Cardiac muscle cell (in vitro differentiated cells and primary cell): ENCODE data around the gene RARG. TPM values are rescaled to one million over a fixed set of nuclear protein-coding genes. Genes with fewer than 3 reads are reported as not detected.

Source experiments
- DNase-seq, 2 donors: peaks; one replicate each; pipeline versions ENCODE4 v3.0.0 to v3.0.0-alpha.2; 2010 to 2017; ENCODE audit warnings: low read depth in 1 of 2, low spot score in 1 of 2
- H3K27ac ChIP-seq: fragments of 200-600 bp; sonication (generic); 2 replicates; pipeline ENCODE4 v1.5.1; 2016
- H3K27me3 ChIP-seq: fragments of 200-600 bp; sonication (generic); 2 replicates; pipeline ENCODE4 v1.6.0; 2016; ENCODE audit warnings: control low read depth
- H3K36me3 ChIP-seq: fragments of 200-600 bp; sonication (generic); 2 replicates; pipeline ENCODE4 v1.5.1; 2016; ENCODE audit warnings: control low read depth
- H3K4me1 ChIP-seq: fragments of 200-600 bp; sonication (generic); 2 replicates; pipeline ENCODE4 v1.8.1; 2017; ENCODE audit warnings: low read depth, mild to moderate bottlenecking, mixed run types
- H3K4me3 ChIP-seq: fragments of 200-600 bp; sonication (generic); 2 replicates; pipeline ENCODE4 v1.5.1; 2016; ENCODE audit warnings: mild to moderate bottlenecking
- H3K9me3 ChIP-seq: fragments of 200-600 bp; sonication (generic); 2 replicates; pipeline ENCODE4 v1.5.1; 2017; ENCODE audit warnings: low read depth, mild to moderate bottlenecking, control low read depth
- polyA plus RNA-seq: library from polyadenylated mRNA; unstranded; fragments of >200 nt; fragmentation: Nextera tagmentation; extraction: Ambion mirVana; gene quantifications from 2 replicates; pipeline ENCODE4 v1.2.1, GENCODE V29; 2016
- total RNA-seq: library from RNA; depleted of rRNA; stranded (reverse); fragments of >200 nt; gene quantifications from 2 replicates; pipeline ENCODE4 v1.2.3, GENCODE V29; 2016
- TF ChIP-seq, protein P1 (sequence below): IDR thresholded peaks from 2 replicates; pipeline ENCODE4 v1.5.1; 2012; ENCODE audit warnings: low read depth, mild to moderate bottlenecking, low read length

Gene RARG
- total and polyA plus RNA-seq, 2 experiments from 2014 or later: 13.0 to 30.4 TPM

DNA sequence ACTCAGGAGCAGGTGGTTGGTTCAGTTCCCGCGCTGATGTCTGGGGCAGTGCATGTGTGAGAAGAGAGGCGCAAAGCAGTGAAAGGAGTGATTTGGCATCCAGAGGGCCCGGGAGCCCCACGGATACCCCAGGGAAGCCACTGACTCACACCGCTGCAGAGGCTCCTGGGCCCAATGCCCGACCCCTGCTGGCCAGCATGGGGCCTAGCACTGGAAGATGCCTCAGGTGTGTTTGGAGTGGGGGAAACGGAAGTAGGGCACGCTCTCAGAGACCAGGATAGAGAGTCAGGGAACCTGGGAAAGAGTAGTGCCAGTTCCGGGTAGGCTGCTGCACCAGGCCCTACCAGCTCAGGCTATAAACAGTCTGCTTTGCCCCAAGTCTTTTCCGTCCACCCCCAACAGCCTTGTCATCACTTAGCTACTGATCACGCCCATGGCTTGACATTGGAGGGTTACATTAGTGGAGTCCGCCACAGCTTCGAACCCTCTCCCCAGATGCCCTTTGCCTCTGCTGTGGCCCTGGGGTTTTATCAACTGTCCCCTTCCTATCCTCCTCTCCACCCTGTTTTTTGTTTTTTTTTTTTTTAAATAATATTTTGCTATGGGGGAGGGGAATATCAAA, 41.8 kb downstream of the RARG start:
- H3K36me3 ChIP-seq: peaks cover 26% of the 10 kb centered on the region
- TF ChIP-seq, protein P1, sequence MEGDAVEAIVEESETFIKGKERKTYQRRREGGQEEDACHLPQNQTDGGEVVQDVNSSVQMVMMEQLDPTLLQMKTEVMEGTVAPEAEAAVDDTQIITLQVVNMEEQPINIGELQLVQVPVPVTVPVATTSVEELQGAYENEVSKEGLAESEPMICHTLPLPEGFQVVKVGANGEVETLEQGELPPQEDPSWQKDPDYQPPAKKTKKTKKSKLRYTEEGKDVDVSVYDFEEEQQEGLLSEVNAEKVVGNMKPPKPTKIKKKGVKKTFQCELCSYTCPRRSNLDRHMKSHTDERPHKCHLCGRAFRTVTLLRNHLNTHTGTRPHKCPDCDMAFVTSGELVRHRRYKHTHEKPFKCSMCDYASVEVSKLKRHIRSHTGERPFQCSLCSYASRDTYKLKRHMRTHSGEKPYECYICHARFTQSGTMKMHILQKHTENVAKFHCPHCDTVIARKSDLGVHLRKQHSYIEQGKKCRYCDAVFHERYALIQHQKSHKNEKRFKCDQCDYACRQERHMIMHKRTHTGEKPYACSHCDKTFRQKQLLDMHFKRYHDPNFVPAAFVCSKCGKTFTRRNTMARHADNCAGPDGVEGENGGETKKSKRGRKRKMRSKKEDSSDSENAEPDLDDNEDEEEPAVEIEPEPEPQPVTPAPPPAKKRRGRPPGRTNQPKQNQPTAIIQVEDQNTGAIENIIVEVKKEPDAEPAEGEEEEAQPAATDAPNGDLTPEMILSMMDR: peak; percentile 93
- no peaks in the 10 kb centered on the region for H3K9me3 ChIP-seq
- no peaks in the 10 kb centered on the region for H3K27me3 ChIP-seq
- H3K4me3 ChIP-seq: no peak overlapping the region
- no peaks in the 10 kb centered on the region for H3K4me1 ChIP-seq
- H3K27ac ChIP-seq: no peak overlapping the region
- DNase-seq: peak; percentile 53 to 76

DNA sequence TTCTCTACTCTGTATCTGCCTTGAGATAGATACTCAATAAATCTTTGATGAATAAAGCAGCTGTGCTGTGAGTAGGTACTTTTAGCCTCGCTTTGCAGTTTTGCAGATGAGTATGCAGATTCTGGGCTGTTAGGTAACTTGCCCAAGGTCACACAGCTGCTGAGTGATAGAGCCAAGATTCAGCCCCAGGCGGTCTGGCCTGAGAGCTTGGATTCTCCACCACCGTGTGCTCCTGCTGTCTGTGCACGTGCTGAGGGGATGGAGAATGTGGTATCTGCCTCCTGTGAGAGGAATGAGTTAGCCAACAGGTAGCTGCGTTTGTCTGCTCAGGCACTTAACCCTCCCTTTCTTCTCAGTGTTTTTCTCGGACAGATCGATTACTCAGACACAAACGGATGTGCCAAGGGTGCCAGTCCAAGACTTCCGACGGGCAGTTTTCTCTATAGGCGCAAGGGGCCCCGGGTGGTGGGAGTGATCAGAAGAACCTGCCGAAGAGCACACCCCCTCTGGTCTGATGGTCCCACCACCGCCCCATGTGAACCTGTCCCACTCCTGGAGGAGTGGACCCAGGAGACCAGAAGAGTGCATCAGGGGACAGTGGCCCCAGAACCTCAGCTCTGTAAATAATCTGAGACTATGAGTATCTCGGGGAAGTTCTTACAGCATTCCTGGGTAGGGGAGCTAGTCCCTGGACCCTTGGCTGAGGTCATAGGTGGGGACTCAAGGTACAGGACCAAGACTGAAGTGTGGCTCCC, 44.7 kb downstream of the RARG start:
- Histone ChIP-seq H3K36me3 (peaks cover 50% of the 10 kb centered on the region), H3K4me3 (no peak overlapping the region), H3K4me1 (peaks cover 6% of the 10 kb centered on the region), H3K27me3 (no peaks in the 10 kb centered on the region), H3K9me3 (no peaks in the 10 kb centered on the region), H3K27ac (no peak overlapping the region)
- no peak for DNase-seq
- TF ChIP-seq, protein P1: no peak

DNA sequence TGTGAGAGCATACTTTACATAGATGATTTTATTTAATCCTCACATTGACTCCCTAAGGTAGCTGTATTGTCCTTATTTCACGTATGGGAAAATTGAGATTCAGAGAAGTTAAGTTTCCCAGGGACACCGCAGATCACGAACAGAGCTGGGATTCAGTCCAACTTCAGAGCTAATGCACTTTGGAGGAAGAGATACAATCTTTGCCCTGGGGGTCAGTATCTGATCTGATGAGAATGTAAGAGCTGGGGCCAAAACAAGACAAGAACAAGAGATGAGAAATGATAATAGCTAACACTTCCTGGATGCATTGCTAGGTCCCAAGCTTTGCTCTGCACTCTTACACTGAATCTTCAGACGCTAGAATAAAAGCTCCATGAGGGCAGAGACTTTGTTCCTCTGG, 45.3 kb downstream of the RARG start:
- H3K9me3 ChIP-seq: no peaks in the 10 kb centered on the region
- peaks cover 12% of the 10 kb centered on the region for H3K4me1 ChIP-seq
- no peaks in the 10 kb centered on the region for H3K27me3 ChIP-seq
- no peak overlapping the region for H3K27ac ChIP-seq
- no peak for DNase-seq
- TF ChIP-seq, protein P1: no peak
- H3K36me3 ChIP-seq: peaks cover 56% of the 10 kb centered on the region
- H3K4me3 ChIP-seq: no peak overlapping the region

DNA sequence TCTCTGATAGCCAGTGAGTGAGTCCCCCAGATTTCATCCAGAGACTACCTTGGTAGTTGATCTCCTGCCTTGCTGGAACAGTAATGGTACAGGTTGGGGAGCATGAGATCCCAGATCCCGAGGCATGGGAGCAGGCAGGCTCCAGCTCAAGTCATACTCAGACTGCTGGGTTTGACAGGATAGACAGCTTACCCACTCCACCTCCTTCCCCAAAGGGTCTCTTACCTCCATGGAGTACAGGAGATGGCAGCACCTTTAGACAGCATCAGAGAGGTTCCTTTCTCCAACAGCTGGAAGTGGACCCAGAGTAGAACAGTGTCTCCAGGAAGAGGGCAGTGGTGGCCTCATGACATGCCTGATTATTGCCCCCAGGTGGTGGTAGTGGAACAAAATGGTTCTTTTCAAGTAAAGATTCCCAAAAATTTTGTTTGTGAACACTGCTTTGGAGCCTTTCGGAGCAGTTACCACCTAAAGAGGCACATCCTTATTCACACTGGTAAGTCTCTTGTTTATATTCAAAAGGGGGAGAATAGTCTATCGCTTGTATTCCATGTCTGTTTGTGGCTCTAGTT, 46.3 kb downstream of the RARG start:
- Histone ChIP-seq H3K4me3 (no peak overlapping the region), H3K9me3 (no peaks in the 10 kb centered on the region), H3K4me1 (peaks cover 16% of the 10 kb centered on the region), H3K27ac (no peak overlapping the region), H3K27me3 (no peaks in the 10 kb centered on the region), H3K36me3 (peaks cover 56% of the 10 kb centered on the region)
- TF ChIP-seq, protein P1: peak; percentile 3
- no peak for DNase-seq

DNA sequence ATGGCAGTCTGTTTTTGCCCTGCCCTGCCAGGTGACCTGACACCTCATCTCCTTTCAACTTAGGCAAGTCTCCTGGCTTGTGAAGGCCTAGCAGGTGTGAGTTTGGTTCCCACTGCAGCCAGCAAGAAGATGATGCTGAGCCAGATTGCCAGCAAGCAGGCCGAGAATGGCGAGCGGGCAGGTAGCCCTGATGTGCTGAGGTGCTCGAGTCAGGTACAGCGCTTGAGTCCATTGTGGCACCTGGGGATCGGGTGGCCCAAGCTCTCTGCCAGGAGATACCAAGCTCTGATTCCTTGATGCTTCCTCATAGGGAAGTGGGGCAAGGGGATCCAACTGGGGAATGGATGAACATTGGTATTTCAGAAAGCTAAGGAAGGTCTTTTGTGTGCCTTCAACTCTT, 47.2 kb downstream of the RARG start:
- TF ChIP-seq, protein P1: no peak
- Histone ChIP-seq H3K27ac (no peak overlapping the region), H3K4me1 (peaks cover 17% of the 10 kb centered on the region), H3K27me3 (no peaks in the 10 kb centered on the region), H3K36me3 (peaks cover 56% of the 10 kb centered on the region), H3K9me3 (no peaks in the 10 kb centered on the region), H3K4me3 (no peak overlapping the region)
- DNase-seq: no peak
